ENCODE data around the gene KRTAP9-9. TPM values are rescaled to one million over a fixed set of nuclear protein-coding genes. Genes with fewer than 3 reads are reported as not detected.

Gene KRTAP9-9
- total RNA-seq, 2 experiments from 2014 or later, result not detected

DNA sequence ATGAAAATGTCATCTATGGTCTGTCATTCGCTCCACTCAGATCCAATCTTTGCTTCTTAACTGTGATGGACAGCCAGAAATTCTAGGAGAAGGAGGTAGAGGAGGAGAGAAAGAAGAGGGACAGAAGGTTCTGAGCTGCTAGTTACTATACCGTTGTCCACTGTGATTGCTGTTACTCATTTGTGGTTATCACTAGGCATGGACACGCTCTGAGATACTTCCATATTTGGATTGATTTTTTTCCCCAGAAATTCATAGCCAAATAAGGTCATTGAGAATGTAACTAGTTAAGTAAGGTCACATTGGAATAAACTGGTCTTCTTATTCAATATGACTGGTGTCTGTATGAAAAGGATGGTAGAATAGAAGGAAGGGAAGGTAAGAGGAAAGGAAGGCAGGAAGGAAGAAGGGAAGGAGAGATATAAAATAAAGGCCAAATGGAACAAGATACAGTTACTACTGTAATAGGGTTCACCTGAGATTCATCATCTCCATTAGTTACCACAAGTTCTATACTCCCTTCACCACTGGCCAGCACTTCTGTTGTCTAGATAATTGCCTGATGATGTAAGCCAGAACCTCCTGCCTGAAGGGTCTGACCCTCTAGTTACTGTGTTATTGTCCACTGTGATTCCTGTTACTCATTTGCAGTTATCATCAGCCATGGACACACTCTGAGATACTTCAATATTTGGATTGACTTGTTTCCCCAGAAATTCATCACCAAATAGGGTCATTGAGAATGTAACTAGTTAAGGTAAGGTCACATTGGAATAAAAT lies 23.2 kb downstream of the KRTAP9-9 start:
- no peaks in the 10 kb centered on the region for H3K9me3 Mint-ChIP-seq
- no peaks in the 10 kb centered on the region for H3K36me3 Mint-ChIP-seq (ENCODE audit: low read depth)
- H3K27ac Mint-ChIP-seq, result no peak overlapping the region
- CTCF ChIA-PET, result no interaction called here
- POLR2A ChIA-PET, result no interaction called here
- peaks cover 16% of the 10 kb centered on the region for H3K27me3 Mint-ChIP-seq
- no peak for DNase-seq
- no peak overlapping the region for H3K4me3 Mint-ChIP-seq
- H3K4me1 Mint-ChIP-seq, result no peaks in the 10 kb centered on the region

DNA sequence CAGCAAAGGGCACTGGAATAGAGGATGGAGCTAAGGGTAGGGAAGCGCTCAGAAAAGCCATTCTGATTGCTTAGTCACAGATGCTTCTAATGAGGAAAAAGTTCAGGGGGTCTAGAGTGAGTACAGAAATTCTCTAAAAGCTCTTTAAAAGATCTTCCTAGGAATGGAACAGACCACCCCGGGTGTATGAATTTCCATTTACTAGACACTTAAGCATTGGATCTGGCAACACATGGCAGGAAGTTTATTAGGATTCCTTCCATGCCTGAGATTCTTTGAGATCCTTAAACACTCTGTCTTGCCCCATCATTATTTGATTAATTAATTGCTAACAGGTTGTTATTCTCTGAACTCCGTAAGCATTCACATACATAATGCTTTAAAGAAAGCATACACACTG lies 28.9 kb downstream of the KRTAP9-9 start:
- peaks cover 6% of the 10 kb centered on the region for H3K4me1 Mint-ChIP-seq
- CTCF ChIA-PET, result interaction anchor here (0.6 kb wide), 1 partner anchor 46 kb away, joined by 4 read pairs; no protein-coding TSS in a partner anchor
- peaks cover 2% of the 10 kb centered on the region for H3K27me3 Mint-ChIP-seq
- DNase-seq, result no peak
- no peak overlapping the region for H3K4me3 Mint-ChIP-seq
- no peak overlapping the region for H3K27ac Mint-ChIP-seq
- H3K9me3 Mint-ChIP-seq, result no peaks in the 10 kb centered on the region
- POLR2A ChIA-PET, result no interaction called here
- H3K36me3 Mint-ChIP-seq (ENCODE audit: low read depth), result no peaks in the 10 kb centered on the region

DNA sequence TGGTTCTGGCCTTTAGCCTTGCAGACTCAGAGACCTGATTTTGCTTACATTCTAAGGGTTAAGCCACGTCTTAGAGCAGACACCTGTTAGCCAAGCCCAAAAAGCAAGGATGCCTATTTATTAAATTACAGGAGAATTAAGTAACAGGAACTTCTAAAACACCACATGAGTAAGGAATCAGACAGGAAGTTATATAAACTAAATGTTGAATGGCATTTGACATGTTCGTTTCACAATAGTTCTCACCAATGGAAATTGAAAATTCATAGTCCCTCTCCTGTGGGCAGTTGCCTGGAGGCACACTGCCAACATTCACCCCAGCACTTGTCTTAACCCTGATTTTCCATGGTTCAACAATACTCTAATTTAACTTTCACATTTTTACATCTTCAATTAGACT lies 29.4 kb downstream of the KRTAP9-9 start:
- no peak overlapping the region for H3K27ac Mint-ChIP-seq
- H3K4me1 Mint-ChIP-seq, result peaks cover 6% of the 10 kb centered on the region
- H3K36me3 Mint-ChIP-seq (ENCODE audit: low read depth), result no peaks in the 10 kb centered on the region
- H3K9me3 Mint-ChIP-seq, result no peaks in the 10 kb centered on the region
- DNase-seq, result no peak
- ChIA-PET CTCF (interaction anchor here (0.6 kb wide), 1 partner anchor 46 kb away, joined by 4 read pairs; no protein-coding TSS in a partner anchor), POLR2A (no interaction called here)
- no peak overlapping the region for H3K4me3 Mint-ChIP-seq
- peaks cover 2% of the 10 kb centered on the region for H3K27me3 Mint-ChIP-seq

DNA sequence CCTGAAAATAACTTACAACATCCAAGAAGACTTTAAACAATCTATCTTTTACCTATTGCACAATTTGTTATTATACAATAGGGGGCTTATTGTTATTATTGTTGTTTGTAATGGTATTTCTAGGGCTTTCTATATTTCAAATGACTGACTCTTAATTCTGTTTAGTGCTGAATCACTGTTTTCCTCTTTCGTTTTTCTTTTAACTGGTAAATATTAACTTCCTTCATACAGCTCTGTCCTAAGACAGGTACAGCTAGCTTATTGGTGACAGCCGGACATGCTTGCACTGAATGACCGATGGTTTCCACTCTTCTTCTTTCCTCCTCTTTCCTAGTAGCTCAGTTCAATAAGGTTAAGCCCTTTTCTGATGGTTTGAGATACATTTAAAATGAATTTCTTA lies 31.9 kb downstream of the KRTAP9-9 start:
- H3K4me1 Mint-ChIP-seq, result peaks cover 6% of the 10 kb centered on the region
- no peak for DNase-seq
- H3K9me3 Mint-ChIP-seq, result no peaks in the 10 kb centered on the region
- H3K27ac Mint-ChIP-seq, result no peak overlapping the region
- peaks cover 2% of the 10 kb centered on the region for H3K27me3 Mint-ChIP-seq
- H3K4me3 Mint-ChIP-seq, result no peak overlapping the region
- H3K36me3 Mint-ChIP-seq (ENCODE audit: low read depth), result no peaks in the 10 kb centered on the region
- POLR2A ChIA-PET, result no interaction called here
- CTCF ChIA-PET, result interaction anchor here (1.6 kb wide), 1 partner anchor 21 kb away, joined by 3 read pairs; no protein-coding TSS in a partner anchor

DNA sequence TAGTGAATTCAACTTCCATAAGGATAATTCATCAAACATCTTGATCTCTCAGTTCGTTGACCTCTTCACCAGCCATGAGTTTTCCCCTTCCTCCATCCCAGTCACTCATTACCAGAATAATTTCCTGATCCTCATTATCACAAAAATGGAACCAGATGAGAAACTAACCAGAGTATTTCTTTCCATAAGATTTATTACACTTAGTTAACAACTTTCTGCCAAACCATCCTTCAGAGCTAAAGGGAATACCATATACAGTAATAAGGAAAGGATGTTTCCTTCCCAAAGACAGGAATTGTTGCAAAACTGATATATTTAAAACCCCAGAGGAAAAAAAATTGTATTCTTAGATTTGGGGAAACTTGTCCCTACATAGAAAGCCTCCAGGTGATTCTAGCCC lies 38.8 kb downstream of the KRTAP9-9 start:
- Mint-ChIP-seq H3K27me3 (peaks cover 8% of the 10 kb centered on the region), H3K4me3 (no peak overlapping the region), H3K27ac (no peak overlapping the region), H3K9me3 (no peaks in the 10 kb centered on the region), H3K4me1 (no peaks in the 10 kb centered on the region), H3K36me3 (ENCODE audit: low read depth) (no peaks in the 10 kb centered on the region)
- DNase-seq, result no peak
- ChIA-PET POLR2A (no interaction called here), CTCF (no interaction called here)

DNA sequence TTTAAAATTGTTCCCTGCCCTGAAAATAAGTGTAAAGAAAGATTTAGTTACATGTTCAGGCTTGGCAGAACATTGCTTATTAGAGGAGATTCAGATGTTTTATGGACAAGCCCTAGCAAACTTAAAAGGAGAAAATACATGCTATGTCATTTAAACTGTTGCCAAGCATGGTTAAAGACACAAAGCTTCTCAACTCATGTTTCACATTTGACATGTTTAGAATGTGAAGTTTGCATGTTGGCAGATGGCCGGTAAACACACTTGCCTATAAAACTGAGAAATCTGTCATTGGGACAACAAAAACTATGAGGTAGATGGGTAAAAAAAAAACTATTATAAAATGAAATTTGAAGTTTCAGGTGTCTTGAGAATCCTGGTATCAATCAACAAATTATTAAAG lies 41.7 kb downstream of the KRTAP9-9 start:
- H3K36me3 Mint-ChIP-seq (ENCODE audit: low read depth), result peaks cover 3% of the 10 kb centered on the region
- H3K9me3 Mint-ChIP-seq, result peaks cover 7% of the 10 kb centered on the region
- ChIA-PET CTCF (no interaction called here), POLR2A (no interaction called here)
- H3K27ac Mint-ChIP-seq, result no peak overlapping the region
- H3K4me3 Mint-ChIP-seq, result no peak overlapping the region
- DNase-seq, result no peak
- peaks cover 7% of the 10 kb centered on the region for H3K4me1 Mint-ChIP-seq
- peaks cover 8% of the 10 kb centered on the region for H3K27me3 Mint-ChIP-seq

DNA sequence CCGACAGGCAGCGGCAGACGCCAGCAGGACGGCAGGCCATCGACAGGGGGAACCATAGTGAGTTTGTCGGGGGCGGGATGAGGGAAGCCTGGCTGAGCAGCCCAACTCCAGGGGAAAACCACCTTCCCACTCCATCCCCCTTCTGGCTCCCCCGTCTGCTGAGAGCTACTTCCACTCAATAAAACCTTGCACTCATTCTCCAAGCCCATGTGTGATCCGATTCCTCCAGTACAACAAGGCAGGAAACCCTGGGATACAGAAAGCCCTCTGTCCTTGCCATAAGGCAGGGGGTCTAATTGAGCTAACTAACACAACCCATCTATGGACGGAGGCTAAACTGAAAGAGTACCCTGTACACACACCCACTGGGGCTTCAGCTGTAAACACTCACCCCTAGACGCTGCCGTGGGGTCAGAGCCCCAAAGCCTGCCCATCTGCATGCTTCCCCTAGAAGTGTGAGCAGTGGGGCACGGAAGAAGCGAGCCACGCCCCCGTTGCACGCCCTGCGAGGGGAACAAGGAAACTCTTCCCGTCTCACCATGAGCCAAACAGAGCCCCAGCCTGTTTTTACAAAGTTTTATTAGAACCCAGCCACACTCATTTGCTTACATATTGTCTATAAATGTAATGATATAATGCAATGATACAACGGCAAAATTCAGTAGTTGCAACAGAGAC lies 43.4 kb downstream of the KRTAP9-9 start:
- Mint-ChIP-seq H3K9me3 (peaks cover 7% of the 10 kb centered on the region), H3K4me3 (no peak overlapping the region), H3K36me3 (ENCODE audit: low read depth) (peaks cover 3% of the 10 kb centered on the region), H3K27ac (no peak overlapping the region), H3K4me1 (peaks cover 8% of the 10 kb centered on the region), H3K27me3 (peaks cover 8% of the 10 kb centered on the region)
- ChIA-PET POLR2A (no interaction called here), CTCF (no interaction called here)
- DNase-seq, result no peak

DNA sequence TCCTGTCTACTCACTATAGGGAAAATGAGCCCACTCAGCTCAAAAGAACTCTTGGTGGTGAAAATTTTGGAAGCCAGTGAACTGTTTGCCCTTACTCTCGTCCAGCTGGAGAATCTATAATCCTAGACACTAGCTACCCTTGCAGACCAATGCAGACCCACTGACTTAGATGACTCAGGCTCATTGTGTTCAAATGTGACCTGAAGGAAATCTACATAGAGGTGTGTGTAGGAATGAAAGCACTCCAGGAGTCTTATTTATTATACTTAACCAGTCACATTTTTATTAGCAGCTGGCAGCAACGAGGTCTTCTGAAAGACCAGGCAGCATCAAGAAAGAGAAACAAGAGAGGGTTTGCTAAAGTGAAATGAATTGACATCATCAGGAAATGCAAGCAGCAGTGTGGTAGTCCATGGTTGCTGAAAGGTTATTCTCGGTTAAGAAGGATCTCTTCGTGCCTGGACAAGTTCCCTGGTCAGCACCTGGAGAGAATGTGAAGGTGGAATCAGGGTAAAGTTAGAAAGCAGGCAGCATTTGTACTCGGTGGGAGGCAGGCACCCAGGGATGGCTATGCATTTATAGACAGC lies 46.1 kb downstream of the KRTAP9-9 start:
- Mint-ChIP-seq H3K36me3 (ENCODE audit: low read depth) (peaks cover 3% of the 10 kb centered on the region), H3K9me3 (peaks cover 7% of the 10 kb centered on the region), H3K4me3 (no peak overlapping the region), H3K27me3 (peaks cover 3% of the 10 kb centered on the region), H3K27ac (no peak overlapping the region), H3K4me1 (peaks cover 8% of the 10 kb centered on the region)
- POLR2A ChIA-PET, result no interaction called here
- CTCF ChIA-PET, result interaction anchor here (0.6 to 1.2 kb wide), 3 partner anchors 10 to 896 kb away, joined by 3 read pairs; no protein-coding TSS in a partner anchor
- no peak for DNase-seq

DNA sequence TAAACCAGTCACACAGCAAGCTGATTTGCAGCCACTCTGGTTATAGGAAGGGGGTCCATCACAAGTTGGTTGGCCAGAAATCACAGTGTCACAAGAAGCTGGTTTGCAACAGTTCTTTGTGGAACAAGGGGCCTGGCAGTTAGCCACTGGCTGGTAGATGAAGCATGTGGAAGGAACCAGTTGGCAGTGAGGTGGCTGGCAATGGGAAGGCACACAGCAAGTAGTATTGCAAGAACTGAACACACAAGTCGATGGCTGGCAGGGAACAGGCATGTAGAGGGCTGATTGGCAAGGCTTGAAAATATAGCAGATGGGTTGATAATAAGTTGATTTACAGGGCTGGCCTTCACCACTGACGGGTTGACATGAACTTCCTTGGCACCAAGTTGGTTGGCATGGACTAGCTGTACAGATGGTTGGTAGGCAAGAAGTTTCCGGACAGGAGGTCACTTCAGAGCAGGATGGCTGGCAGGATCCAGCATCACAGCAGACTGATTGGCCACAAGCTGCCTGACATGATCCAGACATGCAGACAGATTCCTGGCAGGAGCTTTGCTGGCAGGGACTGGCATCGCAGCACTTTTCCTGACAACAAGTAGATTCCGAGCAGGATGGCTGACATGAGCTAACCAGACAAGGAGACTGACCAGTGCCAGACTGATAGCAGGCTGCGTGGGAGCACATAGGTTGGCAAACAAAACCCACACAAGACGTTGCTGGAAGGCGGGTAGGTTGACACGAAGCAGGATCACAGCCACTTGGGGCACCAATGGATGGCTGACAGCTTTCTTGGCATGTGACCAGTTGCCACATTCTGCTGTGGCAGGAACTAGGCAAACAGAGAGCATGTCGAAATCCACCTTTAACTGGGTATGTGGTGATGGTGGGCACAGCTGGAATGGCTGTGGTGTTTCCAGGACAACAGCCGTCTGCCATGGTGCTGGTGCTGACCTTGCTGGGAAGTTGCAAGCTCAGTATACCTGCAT lies 47.0 kb downstream of the KRTAP9-9 start, which contains the start of gene KRTAP29-1:
Gene KRTAP29-1 (minus strand): TSS at position 936 of the 986 bp plus-strand sequence. CDS start 0 bp downstream, at position 936.
- Mint-ChIP-seq H3K4me3 (no peak within 1 kb of the TSS), H3K27me3 (no peaks in the 10 kb centered on the region), H3K27ac (peak within 1 kb of the TSS; percentile 44), H3K9me3 (peaks cover 7% of the 10 kb centered on the region), H3K4me1 (peaks cover 16% of the 10 kb centered on the region), H3K36me3 (ENCODE audit: low read depth) (peaks cover 3% of the 10 kb centered on the region)
- DNase-seq, result no peak
- POLR2A ChIA-PET, result no interaction called here
- CTCF ChIA-PET, result interaction anchor here (1.2 to 1.7 kb wide), 4 partner anchors 9 to 360 kb away, joined by 3 read pairs; no protein-coding TSS in a partner anchor

DNA sequence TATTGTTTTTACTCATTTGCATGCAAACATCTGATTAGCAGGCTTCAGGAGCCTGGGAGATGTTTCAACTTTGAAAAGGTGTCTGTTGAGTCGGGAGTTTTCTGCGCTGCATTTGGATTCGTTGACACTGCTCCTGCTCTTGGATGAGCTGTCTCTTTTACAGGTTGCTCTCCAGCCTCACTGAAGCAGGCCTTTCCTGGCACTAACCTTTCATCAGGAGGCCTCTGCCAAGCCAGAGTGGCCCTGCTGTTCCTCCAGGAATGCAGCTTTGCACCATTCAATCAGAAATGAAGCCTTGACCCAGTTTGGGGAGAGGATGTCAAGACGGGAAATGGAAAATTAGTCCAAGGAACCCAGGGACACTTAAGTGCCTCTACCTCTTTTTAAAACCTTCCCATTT lies 47.8 kb downstream of the KRTAP9-9 start:
- Mint-ChIP-seq H3K4me3 (no peak overlapping the region), H3K36me3 (ENCODE audit: low read depth) (peaks cover 3% of the 10 kb centered on the region), H3K27ac (no peak overlapping the region), H3K4me1 (peaks cover 24% of the 10 kb centered on the region), H3K9me3 (peaks cover 7% of the 10 kb centered on the region), H3K27me3 (no peaks in the 10 kb centered on the region)
- ChIA-PET CTCF (interaction anchor here (1.3 to 1.7 kb wide), 3 partner anchors 8 to 360 kb away, joined by 3 read pairs; no protein-coding TSS in a partner anchor), POLR2A (no interaction called here)
- no peak for DNase-seq

DNA sequence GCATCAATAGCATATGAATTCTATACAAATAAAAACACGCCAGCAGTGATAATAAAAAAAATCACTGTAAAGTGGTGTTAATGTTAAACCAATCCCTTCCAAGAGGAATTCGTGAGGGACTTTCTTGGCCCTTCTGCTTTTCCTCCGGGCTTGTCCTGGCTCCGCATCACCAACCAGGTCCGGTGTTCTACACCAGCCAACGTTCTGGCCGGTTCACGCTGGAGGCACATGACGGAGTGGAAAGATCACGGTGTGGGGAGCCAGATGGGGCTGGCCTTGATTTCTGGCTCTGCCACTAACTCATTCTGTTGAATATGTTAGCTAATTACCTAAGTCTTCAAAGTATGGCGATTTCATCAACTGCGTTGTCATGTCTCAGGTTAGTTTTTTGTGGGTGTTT lies 48.9 kb downstream of the KRTAP9-9 start:
- Mint-ChIP-seq H3K36me3 (ENCODE audit: low read depth) (peaks cover 3% of the 10 kb centered on the region), H3K27ac (no peak overlapping the region), H3K4me3 (no peak overlapping the region), H3K27me3 (no peaks in the 10 kb centered on the region), H3K9me3 (peaks cover 7% of the 10 kb centered on the region), H3K4me1 (peaks cover 35% of the 10 kb centered on the region)
- ChIA-PET CTCF (interaction anchor here (0.7 kb wide), 1 partner anchor 363 kb away, joined by 3 read pairs; no protein-coding TSS in a partner anchor), POLR2A (no interaction called here)
- DNase-seq, result no peak
